ENCODE results near the gene STRADA. TPM values are rescaled to one million over a fixed set of nuclear protein-coding genes. Genes with fewer than 3 reads are reported as not detected.

The STRADA gene
- total and polyA plus RNA-seq, 9 of the 15 experiments (the other 6 are each of a cell fraction or from before 2014, with no cell fraction given): 6.6 to 33.0 (median 20.5) TPM

DNA sequence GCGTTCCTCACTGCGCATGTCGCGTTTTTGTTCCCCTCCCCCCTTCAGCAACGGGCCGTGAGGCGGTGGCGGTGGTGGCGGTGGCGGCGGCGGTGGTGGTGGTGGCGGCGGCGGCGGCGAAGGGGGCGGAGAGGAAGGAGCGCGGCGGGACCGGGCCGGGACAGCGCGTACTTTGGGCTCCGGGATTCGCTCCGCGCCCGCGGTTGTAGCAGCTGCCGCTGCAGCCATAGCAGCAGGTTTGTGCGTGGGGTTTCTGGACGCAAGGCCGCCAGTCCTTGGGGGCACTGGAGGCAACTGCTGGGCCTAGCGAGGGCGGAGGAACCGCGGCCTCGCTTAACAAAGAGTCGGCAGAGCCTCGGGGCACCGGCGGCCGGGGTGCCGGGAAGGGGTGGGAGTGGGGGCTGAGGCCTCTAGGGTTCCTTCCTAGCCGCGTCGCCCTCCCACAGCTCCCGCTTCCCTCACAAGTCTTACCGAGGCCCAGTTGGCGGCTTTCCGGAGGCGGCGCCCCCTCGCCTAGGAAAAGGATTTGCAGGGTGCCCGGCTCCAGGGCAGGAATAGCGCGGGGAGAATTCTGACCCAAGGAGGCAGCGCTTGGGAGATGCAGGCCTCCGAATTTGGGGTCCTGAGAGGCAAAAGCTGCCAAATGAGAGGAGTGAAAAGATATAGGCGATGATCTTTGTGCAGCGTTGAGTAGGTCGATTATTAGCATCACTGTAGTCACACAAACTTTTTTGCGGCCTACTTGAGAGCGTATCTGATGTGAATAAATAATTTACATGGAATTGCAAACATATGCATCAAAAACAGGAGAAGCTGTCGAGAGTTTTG is 32.8 kb upstream of the STRADA start, which contains the start of gene DDX42:
Gene DDX42, plus strand, starts transcription at position 30 of the 828 bp plus-strand sequence. CDS start 12,880 bp downstream, outside the sequence.
- in situ Hi-C loops (cut with MboI): no loop called here
- FAIRE-seq (no peak), ATAC-seq (peak; percentile 34), DNase-seq (ENCODE audit: extremely low read depth in 1 of 4, low spot score in 3 of 4) (peak; percentile 54 to 83 (median 72))
- H3K9ac ChIP-seq (ENCODE audit: insufficient read depth in 1 of 2, low read depth in 2 of 2, low read length in 2 of 2): peak within 1 kb of the TSS; percentile 98 to 99
- ChIA-PET CTCF (ENCODE audit: low intra/inter-chr PET ratio) (no interaction called here), POLR2A (interaction anchor here (0.6 to 5.4 kb wide), 30 partner anchors 9 to 349 kb away, joined by 3 to 82 read pairs (median 6); partner anchors contain the start of genes FTSJ3, PSMC5 and STRADA)
- peak within 1 kb of the TSS; percentile 99 for H3K27ac ChIP-seq (ENCODE audit: extremely low read depth, low read depth, low read length)
- peaks cover 97% of the 10 kb centered on the region for H3K79me2 ChIP-seq (ENCODE audit: control insufficient read depth, insufficient read depth, low read length)
- WGBS (ENCODE audit: insufficient coverage, low coverage, missing lambda C conversion rate): under 1% methylated on average over 39 of the region's 67 CpGs
- peak within 1 kb of the TSS; percentile 86 for H2AFZ ChIP-seq (ENCODE audit: low read depth, low read length)
- intact Hi-C loops (cut with micrococcal nuclease): loop anchor here (5.0 to 10.0 kb wide), 3 partner anchors 152 to 370 kb away; partner anchors contain the start of genes DCAF7 and MAP3K3
- peak within 1 kb of the TSS; percentile 93 for H3K4me2 ChIP-seq (ENCODE audit: insufficient read depth, low read length)
- peak within 1 kb of the TSS; percentile 84 for H3K4me3 ChIP-seq
- no peaks in the 10 kb centered on the region for H3K9me3 ChIP-seq (replicated peaks; ENCODE audit: control insufficient read depth, insufficient read depth, low read depth, low read length)
- H3K4me1 ChIP-seq (replicated peaks in 1 of 2; ENCODE audit: control insufficient read depth in 2 of 2, insufficient read depth in 2 of 2, low read length in 2 of 2): peaks cover 9 to 24% of the 10 kb centered on the region in 2 experiments
- peaks cover 49% of the 10 kb centered on the region for H3K36me3 ChIP-seq (ENCODE audit: control insufficient read depth, insufficient read depth, low read length)
- H3K27me3 ChIP-seq (ENCODE audit: control insufficient read depth in 2 of 2, insufficient read depth in 2 of 2, low read length in 2 of 2): no peaks in the 10 kb centered on the region
- BruUV-seq (replicated peaks): no TSS peak
- H3K9me1 ChIP-seq (ENCODE audit: control insufficient read depth, insufficient read depth, low read length): no peaks in the 10 kb centered on the region
- peaks cover 24% of the 10 kb centered on the region for H4K20me1 ChIP-seq (replicated peaks; ENCODE audit: control insufficient read depth, insufficient read depth, low read length)
- TF ChIP-seq GTF2E2 (tag; IDR thresholded peaks at IDR 0.05) (peak; percentile 62; the same call in 1 of the 2 replicates), DPF2 (IDR thresholded peaks at IDR 0.05) (no peak), FOXM1 (IDR thresholded peaks at IDR 0.05; ENCODE audit: low read depth) (no peak), FOXM1 (CRISPR knock-in tag; IDR thresholded peaks at IDR 0.05; ENCODE audit: low read depth) (0 out of 2 replicates have a peak, but pooled peaks have one; percentile 74), PHF8 (IDR thresholded peaks at IDR 0.05; ENCODE audit: borderline replicate concordance, low read length) (peak; percentile 86), ZNF766 (CRISPR knock-in tag; conservative IDR thresholded peaks at IDR 0.05) (no peak; the same call in 1 of the 2 replicates), RBM22 (IDR thresholded peaks at IDR 0.05; ENCODE audit: low read depth, low read length, poor library complexity, severe bottlenecking) (peak; percentile 67), RB1 (IDR thresholded peaks at IDR 0.05; ENCODE audit: low read depth) (0 out of 2 replicates have a peak, but pooled peaks have one; percentile 34), POU5F1 (IDR thresholded peaks at IDR 0.05; ENCODE audit: borderline replicate concordance, low read depth, low read length, partially characterized antibody) (no peak)
- TF ChIP-seq, protein P1, sequence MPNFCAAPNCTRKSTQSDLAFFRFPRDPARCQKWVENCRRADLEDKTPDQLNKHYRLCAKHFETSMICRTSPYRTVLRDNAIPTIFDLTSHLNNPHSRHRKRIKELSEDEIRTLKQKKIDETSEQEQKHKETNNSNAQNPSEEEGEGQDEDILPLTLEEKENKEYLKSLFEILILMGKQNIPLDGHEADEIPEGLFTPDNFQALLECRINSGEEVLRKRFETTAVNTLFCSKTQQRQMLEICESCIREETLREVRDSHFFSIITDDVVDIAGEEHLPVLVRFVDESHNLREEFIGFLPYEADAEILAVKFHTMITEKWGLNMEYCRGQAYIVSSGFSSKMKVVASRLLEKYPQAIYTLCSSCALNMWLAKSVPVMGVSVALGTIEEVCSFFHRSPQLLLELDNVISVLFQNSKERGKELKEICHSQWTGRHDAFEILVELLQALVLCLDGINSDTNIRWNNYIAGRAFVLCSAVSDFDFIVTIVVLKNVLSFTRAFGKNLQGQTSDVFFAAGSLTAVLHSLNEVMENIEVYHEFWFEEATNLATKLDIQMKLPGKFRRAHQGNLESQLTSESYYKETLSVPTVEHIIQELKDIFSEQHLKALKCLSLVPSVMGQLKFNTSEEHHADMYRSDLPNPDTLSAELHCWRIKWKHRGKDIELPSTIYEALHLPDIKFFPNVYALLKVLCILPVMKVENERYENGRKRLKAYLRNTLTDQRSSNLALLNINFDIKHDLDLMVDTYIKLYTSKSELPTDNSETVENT (CRISPR knock-in tag; IDR thresholded peaks at IDR 0.05): peak; percentile 47; the same call in 1 of the 2 replicates
- TF ChIP-seq, protein P2, sequence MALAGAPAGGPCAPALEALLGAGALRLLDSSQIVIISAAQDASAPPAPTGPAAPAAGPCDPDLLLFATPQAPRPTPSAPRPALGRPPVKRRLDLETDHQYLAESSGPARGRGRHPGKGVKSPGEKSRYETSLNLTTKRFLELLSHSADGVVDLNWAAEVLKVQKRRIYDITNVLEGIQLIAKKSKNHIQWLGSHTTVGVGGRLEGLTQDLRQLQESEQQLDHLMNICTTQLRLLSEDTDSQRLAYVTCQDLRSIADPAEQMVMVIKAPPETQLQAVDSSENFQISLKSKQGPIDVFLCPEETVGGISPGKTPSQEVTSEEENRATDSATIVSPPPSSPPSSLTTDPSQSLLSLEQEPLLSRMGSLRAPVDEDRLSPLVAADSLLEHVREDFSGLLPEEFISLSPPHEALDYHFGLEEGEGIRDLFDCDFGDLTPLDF (CRISPR knock-in tag; IDR thresholded peaks at IDR 0.05): peak; percentile 64; the same call in 1 of the 2 replicates
- TF ChIP-seq, protein P3, sequence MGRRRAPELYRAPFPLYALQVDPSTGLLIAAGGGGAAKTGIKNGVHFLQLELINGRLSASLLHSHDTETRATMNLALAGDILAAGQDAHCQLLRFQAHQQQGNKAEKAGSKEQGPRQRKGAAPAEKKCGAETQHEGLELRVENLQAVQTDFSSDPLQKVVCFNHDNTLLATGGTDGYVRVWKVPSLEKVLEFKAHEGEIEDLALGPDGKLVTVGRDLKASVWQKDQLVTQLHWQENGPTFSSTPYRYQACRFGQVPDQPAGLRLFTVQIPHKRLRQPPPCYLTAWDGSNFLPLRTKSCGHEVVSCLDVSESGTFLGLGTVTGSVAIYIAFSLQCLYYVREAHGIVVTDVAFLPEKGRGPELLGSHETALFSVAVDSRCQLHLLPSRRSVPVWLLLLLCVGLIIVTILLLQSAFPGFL (CRISPR knock-in tag; IDR thresholded peaks at IDR 0.05): 0 out of 2 replicates have a peak, but pooled peaks have one; percentile 27
- TF ChIP-seq, protein P4, sequence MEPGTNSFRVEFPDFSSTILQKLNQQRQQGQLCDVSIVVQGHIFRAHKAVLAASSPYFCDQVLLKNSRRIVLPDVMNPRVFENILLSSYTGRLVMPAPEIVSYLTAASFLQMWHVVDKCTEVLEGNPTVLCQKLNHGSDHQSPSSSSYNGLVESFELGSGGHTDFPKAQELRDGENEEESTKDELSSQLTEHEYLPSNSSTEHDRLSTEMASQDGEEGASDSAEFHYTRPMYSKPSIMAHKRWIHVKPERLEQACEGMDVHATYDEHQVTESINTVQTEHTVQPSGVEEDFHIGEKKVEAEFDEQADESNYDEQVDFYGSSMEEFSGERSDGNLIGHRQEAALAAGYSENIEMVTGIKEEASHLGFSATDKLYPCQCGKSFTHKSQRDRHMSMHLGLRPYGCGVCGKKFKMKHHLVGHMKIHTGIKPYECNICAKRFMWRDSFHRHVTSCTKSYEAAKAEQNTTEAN (CRISPR knock-in tag; IDR thresholded peaks at IDR 0.05): 0 out of 2 replicates have a peak, but pooled peaks have one; percentile 58

Data from K562 (cell line).